Measurements from ENCODE around the gene B3GAT1.

Gene B3GAT1

GRCh38 chr11:134370526-134371435 is 41.3 kb downstream of the B3GAT1 start:
- DNase-seq = no peak

DNA sequence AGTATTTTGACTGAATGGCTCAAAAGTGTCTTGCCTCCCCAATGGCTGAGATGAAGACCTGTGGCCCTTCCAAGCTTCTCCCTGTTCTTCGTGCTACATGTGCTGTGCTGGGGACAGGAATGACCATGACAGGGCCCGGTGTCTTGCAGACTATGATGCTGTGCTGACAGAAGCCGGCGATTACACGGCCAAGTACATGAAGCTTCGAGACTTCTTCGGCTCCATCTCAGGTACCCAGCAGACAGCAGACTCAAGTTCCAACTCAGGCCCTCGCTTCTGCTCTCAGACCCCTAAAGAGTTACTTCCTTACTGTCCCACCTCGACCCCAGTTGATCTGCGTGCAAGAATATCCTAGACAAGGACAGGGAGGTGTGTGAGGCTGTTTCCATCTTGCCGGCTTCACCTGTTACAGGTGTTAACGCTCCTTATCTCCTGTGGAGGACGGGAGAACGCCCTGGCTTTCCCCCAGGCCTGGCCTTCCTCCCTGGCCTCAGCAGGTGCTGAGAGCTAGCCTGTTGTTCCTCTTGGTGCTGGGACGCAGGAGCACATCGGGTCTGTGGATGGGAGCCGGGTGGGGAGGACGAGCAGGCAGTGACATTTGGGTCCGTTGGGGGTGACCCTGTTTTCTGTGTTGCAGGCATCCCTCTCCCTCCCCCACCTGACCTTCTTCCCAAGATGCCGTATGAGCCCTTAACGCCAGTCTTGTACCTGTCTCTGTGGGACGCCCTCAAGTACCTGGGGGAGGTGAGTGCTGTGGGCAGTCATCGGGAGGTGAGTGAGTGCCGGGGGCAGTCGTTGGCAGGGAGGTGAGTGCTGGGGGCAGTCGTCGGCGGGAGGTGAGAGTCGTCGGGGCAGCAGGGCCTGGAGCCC is 42.2 kb downstream of the B3GAT1 start:
- DNase-seq = no peak

DNA sequence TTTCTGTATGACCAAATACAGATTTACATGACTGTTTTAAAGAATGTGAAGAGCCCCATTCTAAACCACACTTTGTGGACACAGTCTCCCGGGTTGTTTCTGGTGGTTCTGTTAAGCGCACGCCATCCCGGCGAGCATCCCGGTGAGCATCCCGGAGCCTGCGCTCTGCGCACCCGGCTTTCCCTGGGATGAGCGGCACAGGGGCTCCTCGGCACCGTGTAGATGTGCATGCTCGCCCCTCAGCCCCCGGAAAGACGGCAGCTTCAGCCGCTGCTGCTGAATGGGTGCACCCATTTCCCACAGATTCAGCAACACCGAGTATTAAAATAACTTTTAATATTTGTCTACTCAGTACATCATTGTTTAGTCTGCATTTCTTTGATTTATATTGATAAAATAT is 44.3 kb downstream of the B3GAT1 start:
- peak; percentile 62 for DNase-seq

DNA sequence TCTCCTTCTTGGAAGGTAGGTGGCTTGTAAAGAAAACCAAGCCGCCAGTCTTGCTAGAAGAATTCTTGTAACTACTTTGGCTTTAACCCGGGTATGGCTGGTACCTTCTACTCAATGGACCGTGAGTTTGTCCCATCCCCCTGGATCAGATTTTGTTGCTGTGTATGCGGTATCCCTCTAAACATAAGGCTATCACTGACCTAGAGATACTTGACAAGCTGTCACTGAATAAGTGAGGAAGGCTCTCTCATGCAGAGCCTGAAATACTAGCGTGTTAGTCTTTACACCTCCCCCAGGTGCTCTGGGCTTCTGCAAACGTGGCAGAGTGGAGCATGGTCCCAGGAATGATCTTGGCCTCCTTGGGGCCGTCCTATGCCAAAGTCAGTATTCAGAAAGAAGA is 45.8 kb downstream of the B3GAT1 start:
- no peak for DNase-seq

- no peak for DNase-seq
Measured at GRCh38 chr11:134365011-134365925, 46.8 kb downstream of the B3GAT1 start.

- no peak for DNase-seq
Measured at GRCh38 chr11:134364261-134364660, 47.8 kb downstream of the B3GAT1 start.

DNA sequence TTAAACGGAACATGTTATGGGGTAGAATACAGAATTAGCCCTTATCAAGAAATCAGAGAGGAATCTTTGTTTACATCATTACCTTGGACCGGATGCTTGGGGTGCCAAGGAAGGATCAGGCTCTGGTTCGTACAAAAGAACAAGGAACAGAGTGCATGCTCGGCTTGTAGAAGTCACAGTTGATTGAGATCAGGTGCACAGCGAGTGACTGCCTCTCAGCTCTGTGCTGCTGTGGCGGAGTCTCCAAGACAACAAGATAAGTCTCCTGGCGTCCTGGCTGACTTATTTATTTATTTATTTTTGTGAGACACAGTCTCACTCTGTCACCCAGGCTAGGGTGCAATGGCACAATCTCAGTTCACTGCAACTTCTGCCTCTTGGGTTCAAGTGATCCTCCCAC is 48.5 kb downstream of the B3GAT1 start:
- peak; percentile 95 for DNase-seq

DNA sequence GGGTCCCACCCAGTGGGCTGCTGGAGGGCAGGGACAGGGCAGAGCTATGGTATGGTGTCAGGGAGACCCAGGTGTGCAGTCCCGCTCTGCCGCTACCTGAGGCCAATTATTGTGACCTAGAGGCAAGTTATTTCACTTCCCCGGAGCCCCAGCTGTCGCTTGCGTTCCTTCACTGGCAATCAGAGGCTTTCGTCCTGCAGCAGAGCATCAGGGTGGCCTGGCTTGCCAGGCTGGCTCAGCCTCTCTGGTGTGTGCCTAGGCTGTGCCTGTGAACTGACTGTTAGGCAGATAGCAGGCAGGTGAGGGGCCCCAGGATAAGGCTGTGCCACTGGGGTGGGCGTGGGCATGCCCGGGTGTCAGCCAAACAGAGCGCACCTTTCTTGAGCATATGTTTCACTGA is 48.9 kb downstream of the B3GAT1 start:
- no peak for DNase-seq

DNA sequence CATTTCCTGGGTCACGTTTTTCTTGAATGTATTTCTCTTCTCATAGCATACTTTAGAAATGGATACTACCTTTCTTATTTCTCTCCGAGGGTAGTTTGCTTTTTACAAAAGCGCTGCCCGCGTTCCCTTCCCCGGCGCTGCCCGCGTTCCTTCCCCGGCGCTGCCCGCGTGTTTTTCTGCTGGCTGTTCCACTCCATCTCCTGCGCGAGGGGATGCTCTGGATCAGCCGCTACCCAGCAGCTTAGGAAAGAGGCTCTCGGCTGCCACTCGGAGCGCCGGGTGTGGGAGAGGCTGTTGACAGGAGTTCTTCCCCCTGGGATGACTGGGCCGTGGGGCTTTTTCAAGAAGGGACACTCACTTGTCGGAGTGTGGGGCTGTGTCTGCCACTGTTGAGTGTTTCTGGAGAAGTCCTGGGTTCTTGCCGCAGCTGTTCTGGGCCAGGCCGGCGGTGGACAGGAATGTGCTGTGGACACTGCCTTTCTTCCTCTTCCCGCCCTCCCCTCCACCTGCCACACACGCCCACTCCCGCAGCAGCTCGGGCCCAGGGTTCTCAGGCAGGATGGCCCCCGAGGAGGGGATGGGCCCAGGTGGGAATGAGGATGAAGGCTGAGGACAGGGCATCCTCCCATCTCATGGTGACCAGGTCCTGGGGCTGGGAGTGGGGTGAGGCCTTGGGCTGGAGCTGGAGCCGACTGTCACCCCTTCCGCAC is 49.7 kb downstream of the B3GAT1 start:
- no peak for DNase-seq

DNA sequence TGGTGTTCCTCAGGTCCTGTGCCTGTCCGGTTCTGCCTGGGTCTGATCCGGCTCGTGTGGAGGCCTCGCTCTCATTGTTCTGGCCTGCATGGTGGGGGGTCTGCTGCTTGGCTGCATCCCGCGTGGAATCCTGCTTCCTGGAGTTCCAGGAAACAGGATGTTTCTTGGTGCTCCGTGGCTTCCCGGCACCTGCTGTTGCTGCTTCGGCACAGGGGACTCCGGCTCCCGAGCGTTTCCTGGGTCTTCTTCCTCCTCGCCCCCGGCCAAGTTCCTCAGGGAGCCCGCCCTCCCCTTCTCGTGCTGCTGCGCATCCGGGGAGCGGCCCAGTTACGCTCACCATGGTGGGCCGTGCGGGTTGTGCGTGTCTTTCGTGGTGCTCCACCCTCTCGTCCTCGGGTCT is 50.4 kb downstream of the B3GAT1 start:
- DNase-seq = no peak

DNA sequence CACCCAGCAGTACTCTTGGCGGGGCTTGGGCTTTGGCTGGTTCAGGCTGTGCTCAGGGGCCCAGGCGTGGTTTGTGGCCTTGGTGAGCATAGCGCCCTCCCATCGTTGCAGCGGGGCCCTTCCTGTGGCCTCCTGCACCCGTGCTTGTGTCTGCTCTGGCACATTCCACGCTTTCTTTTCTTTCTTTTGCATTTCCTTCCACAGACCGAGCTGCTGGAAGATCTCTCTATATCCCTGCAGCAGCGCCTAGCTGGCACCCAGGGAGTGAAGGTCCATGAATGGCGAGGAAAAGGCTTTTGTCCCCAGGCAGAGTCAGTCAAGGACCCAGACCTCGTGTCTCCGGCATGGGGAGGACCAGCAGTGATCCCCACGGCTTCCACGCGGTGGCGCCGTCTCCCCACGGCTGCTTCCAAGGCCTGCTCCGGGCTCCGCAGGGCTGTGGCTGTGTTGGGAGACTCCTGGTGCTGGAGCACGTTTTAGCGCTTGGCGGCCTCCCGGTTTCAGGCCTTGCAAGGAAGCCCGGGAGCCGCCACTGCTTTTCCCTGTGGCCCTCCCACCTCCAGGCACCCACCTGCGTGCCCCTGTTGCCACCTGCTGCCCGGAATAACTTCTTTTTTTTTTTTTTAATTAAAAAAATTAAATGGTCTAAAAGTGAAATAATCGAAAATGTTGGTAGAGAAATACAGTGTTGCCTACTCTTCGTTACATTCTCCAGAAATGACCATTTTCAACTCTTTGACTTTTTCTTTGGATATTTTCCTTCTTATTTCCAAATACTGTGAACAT is 51.8 kb downstream of the B3GAT1 start:
- no peak for DNase-seq

DNA sequence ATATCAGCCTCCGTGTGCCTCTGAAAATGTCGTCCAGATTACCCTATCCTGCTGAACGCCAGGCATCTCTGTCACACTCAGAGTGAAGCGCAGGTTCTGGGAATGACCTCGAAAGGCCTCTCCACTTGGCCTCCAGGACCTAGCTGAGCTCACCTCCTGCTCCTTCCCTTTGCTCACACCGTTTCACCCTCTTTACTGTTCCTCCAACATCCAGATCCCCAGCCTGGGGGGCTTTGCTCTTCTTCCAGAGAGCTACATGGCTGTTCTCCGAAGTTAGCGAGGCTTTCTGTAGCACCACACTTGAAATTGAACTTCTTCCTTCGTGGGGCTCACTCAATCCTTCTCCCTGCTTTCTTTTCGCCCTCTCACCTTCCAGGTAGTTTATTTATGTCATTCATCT is 52.4 kb downstream of the B3GAT1 start:
- DNase-seq = no peak

- DNase-seq = no peak
Measured at GRCh38 chr11:134358856-134359490, 53.1 kb downstream of the B3GAT1 start.

GRCh38 chr11:134358165-134358855 is 53.7 kb downstream of the B3GAT1 start:
- DNase-seq = no peak

- no peak for DNase-seq
Measured at GRCh38 chr11:134357545-134357839, 54.5 kb downstream of the B3GAT1 start.

DNA sequence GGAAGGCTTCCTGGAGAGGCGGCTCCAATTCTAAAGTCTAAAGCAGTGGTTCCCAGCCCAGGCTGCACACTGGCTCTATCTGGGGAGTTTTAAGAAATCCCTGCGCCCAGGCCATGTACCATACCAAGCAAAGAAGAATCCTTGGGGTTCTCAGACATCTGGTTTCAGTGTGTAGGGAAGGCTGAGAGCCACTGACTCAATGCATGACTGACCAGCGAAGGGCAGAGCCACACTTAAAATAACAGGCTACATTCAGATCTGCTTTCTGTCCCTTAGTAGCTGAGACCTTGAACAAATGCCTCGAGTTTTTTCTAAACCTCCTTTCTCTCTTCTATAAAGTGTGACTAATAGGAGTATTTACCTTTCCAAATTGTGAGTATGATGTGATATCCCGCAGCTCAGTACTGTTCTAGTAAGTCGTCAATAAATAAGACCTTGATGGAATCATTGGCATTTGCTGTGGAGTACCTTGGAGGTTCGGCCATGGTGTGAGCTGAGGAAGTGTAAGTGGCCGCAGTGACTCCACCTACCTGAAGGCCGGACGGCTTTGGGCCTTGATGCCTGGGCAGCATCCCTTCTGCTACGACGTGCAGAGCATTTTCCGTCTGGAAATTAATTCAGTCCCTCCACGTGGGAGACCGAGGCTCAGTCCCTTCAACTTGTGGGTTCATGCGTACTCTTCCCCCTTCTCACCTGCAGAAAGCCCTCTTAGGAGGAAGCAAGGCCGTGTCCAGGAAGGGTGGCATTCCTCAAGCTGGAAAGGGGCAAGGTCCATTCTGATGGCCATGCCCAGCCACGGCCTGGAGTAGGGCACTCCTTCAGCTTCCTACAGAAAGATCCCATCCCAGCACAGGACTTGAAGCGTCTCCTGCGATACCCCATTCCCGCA is 55.1 kb downstream of the B3GAT1 start:
- DNase-seq = no peak

- DNase-seq = no peak
Measured at GRCh38 chr11:134355656-134356055, 56.4 kb downstream of the B3GAT1 start.

GRCh38 chr11:134355136-134355535 is 56.9 kb downstream of the B3GAT1 start:
- DNase-seq = no peak

GRCh38 chr11:134352111-134352510 is 59.9 kb downstream of the B3GAT1 start:
- no peak for DNase-seq
